Brain pericyte (primary cell): ENCODE data around the gene DAAM2.

Source experiments
- DNase-seq: peaks from one replicate; pipeline ENCODE4 v3.0.0-alpha.2; 2012; ENCODE audit warnings: low read depth, low spot score

The DAAM2 gene

GRCh38 chr6:39819228-39819627 is 27.1 kb downstream of the DAAM2 start:
- DNase-seq = no peak

DNA sequence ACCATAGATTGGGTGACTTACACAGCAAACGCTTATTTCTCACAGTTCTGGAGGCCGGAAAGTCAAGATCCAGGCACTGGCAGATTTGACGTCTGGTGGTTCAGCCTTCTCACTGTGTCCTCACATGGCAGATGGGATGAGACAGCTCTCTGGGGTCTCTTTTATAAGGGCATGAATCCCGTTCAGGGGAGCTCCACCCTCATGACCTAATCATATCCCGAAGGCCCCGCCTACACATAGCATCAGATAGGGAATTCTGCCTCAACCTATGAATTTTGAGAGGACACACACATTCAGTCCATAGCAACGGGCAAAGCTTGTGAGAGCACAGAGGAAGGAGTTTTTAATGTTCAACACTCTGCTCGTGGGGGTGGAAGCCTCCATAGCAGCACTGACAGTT is 27.5 kb downstream of the DAAM2 start:
- DNase-seq = no peak

GRCh38 chr6:39820553-39820952 is 28.4 kb downstream of the DAAM2 start:
- no peak for DNase-seq

- no peak for DNase-seq
Observed at GRCh38 chr6:39821046-39821740, 29.0 kb downstream of the DAAM2 start.

DNA sequence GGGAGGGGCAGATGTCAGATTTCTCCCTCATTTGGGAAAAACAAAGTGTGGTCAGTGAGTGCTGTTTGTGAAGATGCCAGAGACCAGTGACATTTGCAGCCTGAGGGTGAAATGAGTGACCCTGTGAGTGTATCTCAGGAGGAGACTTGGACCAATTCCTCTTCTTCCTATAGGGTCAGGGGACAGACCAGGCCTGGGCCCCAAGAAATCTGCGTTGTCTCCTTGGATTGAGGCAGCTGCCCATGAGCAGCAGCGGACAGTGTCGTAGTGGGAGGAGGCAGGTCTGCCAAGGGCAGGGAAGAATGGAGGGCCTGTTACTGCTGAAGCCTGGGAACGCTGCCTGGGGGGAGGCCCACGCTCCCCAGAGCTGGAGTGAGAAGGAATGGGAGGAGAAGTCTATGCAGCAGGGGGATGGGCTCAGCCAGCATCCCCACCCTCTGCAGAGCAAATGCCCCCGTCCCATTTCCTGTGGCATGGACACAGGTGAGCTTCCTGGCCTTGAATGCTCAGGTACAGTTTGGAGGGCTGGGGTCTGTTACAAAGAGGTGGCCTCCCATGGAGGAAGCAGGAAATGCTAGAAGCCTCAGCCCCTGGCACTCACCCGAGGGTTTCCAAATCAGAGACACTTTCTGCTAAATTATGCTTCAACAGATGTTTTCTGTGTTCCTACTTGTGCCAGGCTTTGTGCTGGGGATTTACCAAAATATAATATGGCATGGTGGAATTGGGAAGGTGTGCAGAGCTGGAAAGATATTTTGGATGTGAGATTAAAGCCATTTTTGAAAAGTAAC is 29.8 kb downstream of the DAAM2 start:
- DNase-seq = no peak

GRCh38 chr6:39822846-39823815 is 31.0 kb downstream of the DAAM2 start:
- DNase-seq = no peak

- no peak for DNase-seq
Observed at GRCh38 chr6:39824030-39824926, 32.1 kb downstream of the DAAM2 start.

DNA sequence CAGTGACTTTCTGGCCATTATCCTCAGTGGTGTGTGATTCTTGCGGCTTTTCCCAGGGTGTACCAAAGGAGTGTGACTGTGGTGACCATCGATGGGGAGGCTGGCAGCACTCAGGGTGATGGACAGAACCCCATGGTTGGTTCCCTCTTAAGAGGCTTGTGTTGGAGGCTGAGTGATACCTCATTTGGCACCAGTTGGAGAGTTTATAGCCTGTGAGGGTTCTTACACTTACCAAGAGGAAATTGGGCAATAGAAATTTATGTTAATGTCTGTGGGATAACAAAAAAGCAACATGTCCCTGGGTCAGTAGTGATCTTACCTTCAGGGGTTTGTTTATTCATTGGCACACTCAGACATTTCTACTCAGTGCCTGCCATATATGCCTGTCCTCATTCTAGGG is 37.2 kb downstream of the DAAM2 start:
- no peak for DNase-seq

DNA sequence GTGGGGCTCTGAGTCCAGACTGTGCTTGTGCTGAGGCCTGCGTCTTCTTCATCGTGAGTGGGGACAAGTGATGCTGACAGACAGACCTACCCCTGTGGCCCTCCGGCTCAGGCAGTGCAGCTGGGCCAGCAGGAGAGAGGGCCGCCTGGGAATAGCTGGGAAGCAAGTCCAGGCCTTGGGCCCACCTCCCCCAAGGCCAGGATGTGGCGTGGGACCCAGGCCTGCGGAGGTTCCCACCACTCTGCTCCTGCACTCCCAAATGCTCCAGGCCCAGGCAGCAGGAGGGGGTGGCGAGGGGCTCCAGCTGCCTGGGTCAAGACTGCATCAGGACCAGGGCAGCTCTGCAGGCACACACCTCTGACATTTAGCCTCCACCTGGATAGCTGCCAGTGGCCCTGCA is 38.3 kb downstream of the DAAM2 start:
- no peak for DNase-seq

GRCh38 chr6:39831701-39832100 is 39.5 kb downstream of the DAAM2 start:
- DNase-seq = no peak

DNA sequence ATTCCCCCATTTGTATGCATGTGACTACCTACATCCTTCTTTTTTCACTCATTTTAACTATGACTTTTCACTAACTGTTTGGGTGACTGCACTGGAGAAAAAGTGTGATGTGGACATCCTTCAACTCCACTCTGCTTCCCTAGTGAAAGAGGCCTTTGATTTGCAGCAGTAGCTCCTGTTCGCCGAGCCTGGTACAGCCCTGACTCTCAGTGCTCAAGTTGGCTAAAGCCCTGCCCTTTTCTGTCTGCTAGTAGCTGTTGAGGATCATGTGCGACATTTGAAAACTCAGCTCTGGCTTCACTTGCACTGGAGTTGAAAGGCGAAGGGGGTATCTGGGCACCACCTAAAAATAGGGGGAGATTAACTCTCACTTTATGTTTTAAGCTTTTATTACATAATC is 42.1 kb downstream of the DAAM2 start:
- DNase-seq = no peak

DNA sequence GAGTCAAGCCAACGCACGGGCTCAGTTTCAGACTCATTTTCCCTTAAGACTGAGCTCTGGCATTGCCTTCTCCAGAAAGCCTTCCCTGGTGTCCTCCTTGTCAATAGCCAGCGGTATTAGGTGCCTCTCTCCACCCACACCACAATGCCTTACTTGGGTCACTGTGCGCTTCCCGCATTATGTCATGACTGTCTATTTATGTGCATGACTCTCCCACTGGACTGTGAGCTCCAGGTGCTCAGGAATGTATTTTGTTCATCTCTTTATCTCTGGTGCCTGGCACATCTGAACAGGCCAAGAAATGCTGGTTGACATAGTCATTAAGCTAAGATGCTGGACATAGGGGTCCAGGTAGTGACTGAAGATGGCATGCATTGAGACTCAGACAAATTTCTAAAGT is 42.7 kb downstream of the DAAM2 start:
- no peak for DNase-seq

GRCh38 chr6:39835821-39836295 is 43.7 kb downstream of the DAAM2 start:
- DNase-seq = no peak

- DNase-seq = no peak
Observed at GRCh38 chr6:39836606-39837005, 44.4 kb downstream of the DAAM2 start.

DNA sequence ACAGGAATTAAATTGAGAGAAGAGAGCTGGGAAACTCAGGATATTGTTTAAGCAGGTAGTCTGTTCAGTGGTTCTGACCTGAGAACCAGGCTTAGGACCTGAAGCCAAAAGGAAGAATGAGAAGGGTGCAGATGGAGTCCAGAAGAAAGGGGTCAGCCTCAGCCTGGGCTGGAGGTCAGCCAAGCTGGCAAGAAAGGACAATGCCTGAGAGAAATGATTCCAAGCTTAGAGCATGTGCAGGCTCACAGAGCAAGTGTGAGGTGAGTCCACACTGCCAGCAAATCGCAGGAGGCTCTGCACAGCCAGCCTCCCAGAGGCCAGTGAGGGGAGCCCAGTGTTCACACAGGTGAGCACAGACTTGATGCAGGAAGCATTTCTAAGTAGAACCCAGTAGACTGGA is 47.3 kb downstream of the DAAM2 start:
- no peak for DNase-seq

DNA sequence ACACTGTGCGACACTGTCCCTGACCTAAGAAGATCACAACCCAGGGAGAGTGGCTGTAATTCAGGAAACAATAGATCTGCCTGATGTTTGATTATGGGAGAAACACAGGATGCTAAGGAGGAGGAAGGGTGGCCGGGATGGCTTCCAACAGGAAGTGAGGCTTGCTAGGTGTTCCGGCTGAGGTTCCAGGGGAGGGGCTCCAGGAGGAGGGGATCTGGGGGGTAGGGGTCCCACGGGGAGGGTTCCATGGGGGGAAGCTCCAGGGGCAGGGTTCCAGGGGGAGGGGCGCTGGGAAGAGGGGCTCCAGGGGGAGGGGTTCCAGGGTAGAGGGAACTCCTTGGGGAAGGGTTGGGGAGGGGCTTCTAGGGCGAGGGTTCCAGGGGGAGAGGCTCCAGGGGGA is 48.6 kb downstream of the DAAM2 start:
- DNase-seq = no peak

- no peak for DNase-seq
Observed at GRCh38 chr6:39841291-39841690, 49.1 kb downstream of the DAAM2 start.

DNA sequence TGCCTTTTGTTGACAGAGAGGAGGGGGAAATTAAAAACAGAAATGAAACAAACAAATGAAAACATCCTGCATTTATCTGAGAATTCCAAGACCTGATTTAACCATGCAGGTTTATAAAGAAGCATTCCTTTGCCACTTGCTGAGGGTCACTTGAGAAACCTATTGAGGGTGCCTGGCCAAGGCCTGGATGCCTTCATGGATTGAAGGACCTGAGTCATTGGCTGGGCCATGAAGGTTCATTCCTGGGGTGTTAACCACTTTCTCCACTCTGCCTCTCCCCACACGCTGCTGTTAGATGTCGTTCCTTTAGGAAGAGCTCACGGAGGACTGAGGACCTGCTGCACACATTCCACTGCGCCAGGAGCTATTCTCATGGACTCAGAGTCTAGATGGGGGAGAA is 49.7 kb downstream of the DAAM2 start:
- DNase-seq = no peak

- no peak for DNase-seq
Observed at GRCh38 chr6:39843305-39844020, 51.3 kb downstream of the DAAM2 start.

GRCh38 chr6:39844866-39845265 is 52.7 kb downstream of the DAAM2 start:
- DNase-seq = no peak
